C1 segment of cervical spinal cord (tissue), 14 donors: ENCODE data around the gene ARSA.
"Not testable (repeated sequence)": the region's sequence is repeated elsewhere in the genome, so short reads cannot be mapped to it uniquely, and the experiment has no call there.

Experiments used
- DNase-seq, 14 donors: peaks; one replicate each; lab custom pipeline; 2025; lab: John Stamatoyannopoulos, UW

ARSA gene

DNA sequence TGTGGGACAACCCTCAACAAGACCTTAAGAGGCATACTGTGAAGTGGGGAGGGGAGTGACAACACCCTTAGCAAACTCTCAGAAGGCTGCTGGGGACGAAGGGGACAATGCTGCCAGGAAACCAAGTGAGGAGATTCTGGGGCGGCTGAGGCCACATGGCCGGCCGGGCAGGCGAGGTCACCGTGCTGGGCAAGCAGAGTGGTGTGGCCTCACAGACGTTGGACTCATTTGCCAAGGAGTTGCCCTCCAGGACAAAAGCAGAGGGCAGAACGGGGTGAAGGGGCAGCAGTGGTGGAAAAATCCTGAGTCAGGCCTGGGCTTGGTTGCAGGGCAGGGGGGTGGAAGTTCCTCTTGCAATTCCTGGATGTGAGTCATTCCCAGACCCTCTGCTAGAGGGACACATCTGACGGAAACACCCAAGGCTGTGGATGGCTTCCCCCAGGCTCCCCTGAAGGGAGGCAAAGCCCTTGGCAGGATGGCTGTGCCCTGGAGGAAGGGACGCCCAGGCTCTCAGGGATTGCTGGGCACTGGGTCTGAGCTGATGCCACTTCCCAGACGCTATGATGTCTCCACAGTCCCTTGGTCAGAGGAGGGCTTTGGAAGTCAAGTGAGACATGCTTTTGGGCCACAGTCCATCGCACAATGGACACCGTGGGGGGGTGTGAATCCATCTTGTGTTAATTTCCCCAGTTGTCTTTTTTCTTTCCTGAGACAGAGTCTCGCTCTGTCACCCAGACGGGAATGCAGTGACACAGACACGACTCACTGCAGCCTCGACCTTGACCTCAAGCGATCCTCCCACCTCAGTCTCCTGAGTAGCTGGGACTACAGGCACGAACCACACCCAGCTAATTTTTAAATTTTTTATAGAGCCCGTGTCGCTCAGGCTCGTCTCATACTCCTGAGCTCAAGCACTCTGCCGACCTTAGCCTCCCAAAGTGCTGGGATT is 28.4 kb upstream of the ARSA start:
- DNase-seq, result peak in 1 of 14 donors; percentile 48

DNA sequence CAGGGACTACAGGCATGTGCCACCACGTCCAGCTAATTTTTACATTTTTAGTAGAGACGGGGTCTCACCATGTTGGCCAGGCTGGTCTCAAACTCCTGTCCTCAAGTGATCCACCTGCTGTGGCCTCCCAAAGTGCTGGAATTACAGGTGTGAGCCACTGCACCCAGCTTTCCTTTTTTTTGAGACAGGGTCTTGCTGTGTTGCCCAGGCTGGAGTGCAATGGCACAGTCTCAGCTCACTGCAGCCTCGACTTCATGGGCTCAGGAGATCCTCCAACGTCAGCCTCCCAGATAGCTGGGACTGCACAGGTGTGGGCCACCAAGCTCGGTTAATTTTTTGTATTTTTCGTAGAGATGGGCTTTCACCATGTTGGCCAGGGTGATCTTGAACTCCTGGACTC is 26.7 kb upstream of the ARSA start:
- DNase-seq, result not testable (repeated sequence)

DNA sequence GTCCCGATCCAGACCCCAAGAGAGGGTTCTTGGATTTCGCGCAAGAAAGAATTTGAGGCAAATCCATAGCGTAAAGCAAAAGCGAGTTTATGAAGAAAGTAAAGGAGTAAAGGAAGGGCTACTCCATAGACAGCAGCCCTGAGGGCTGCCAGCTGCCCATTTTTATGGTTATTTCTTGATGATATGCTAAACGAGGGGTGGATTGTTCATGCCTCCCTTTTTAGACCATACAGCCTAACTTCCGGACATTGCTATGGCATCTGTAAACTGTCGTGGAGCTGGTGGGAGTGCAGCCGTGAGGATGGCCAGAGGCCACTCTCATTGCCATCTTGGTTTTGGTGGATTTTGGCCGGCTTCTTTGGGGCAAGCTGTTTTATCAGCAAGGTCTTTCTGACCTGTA is 25.3 kb upstream of the ARSA start:
- no peak for DNase-seq

DNA sequence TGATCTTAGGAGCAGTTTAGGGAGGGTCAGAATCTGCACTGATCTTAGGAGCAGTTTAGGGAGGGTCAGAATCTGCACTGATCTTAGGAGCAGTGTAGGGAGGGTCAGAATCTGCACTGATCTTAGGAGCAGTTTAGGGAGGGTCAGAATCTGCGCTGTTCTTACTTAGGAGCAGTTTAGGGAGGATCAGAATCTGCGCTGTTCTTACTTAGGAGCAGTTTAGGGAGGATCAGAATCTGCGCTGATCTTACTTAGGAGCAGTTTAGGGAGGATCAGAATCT is 15.8 kb upstream of the ARSA start:
- DNase-seq, result not testable (repeated sequence)

DNA sequence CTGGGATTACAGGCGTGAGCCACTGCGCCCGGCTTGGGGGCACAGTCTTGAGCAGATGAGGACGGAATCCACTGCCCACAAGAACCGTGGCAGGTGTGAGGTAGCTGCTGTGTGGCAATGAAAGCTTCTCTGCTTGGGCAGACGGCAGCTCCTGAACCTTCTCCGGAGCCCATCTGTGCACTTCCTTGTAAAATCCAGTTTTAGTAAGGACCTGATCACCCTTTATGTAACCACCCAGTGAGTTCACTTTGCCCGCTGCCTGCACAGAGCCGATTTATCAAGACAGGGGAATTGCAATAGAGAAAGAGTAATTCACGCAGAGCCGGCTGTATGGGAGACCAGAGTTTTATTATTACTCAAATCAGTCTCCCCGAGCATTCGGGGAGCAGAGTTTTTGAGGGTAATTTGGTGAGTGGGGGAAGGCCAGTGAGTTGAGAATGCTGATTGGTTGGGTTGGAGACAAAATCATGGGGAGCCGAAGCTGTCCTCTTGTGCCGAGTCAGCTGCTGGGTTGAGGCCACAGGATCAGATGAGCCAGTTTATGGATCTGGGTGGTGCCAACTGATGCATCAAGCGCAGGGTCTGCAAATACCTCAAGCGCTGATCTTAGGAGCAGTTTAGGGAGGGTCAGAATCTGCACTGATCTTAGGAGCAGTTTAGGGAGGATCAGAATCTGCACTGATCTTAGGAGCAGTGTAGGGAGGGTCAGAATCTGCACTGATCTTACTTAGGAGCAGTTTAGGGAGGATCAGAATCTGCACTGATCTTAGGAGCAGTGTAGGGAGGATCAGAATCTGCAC is 15.3 kb upstream of the ARSA start:
- not testable (repeated sequence) for DNase-seq

DNA sequence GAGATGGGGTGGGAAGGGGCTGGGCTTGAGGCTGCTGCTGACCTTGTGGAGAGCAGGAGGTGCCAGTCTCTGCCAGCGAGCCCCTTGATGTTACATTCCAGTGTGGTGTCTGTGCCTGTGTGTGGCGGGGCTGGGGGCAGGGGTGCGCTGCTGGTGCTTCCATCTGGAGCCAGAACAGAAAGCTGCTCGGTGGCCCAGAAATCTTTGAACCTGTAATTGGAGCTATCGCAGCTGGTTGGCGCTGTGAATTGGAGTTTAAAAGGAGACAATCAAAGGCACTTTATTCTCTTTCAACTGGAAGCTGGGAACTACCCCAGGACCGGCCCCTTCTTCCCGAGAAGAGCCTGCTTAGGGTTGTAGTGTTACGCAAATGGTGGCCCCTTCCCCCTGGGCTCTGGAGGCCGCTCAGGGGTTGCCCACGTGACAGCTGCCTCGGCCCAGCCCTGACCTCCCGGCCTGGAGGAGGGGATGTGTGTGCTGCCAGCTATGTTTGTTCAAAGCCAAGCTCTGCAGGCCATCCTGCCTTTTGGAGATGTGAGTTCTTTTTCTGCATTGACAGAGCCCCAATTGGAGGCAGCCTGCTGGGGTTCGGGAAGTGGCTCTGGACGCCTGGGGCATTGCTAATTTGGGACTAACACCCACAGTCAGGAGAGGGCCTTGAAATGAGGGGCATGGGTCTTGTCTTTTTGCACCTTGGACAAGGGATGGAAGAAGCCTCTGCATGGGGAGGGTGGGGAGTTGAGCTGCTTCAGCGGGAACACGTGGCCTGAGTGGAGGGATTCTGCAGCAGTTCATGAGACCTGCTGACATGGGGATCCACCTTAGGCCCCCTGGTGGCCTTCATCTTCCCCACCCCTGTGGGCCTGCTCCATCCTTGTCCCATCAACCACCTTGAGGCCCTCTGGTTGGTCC is 14.0 kb upstream of the ARSA start:
- peak in 3 of 14 donors; percentile 26 to 42 (median 29) for DNase-seq

DNA sequence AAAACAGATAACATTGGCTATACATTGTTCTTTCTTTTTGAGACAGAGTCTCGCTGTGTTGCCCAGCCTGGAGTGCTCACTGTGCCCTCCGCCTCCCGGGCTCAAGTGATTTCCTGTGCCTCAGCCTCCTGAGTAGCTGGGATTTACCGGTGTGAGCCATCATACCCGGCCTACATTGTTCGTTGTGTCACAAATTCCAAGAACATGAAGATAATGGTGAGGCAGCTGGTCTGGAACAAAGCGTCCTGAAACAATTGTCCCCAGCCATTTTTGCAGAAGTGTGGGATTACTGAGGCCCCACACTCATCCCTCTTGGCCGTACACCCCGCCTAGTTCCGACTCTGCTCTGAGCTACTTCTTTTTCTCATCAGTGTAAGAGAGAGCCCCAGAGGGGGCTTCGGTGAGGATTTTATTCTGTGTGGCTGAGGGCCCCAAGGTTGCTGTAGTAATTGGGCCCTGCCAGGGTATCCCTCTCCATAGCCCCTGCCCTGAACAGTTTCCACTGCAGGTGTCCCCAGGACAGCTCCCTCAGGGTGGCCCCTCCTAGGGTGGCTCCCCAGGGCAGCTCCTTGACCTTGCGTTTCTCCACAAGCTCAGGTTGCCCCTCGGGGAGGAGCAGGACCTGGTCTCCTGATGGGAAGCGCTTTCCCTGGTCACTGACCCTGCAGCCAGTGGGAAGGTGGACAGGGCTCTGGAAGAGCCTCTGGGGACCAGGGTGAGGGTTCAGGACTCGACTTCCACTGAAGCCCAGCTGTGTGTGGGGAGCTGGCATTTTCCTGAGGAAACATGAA is 13.1 kb upstream of the ARSA start:
- no peak for DNase-seq

DNA sequence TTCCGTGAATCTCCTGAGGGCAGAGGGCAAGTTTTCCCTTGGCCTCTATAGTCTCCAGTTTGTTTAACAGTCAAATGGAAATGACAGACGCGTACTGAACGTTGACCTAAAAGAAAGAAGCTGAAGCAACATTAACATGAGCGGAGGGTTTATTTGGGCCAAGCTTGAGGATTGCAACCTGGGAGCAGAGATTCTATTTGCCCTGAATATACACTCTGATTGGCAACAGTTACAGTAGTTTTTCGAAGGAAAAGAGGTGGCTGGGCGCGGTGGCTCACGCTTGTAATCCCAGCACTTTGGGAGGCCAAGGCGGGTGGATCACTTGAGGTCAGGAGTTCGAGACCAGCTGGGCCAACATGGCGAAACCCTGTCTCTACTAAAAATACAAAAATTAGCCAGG is 12.3 kb upstream of the ARSA start:
- DNase-seq, result not testable (repeated sequence)

DNA sequence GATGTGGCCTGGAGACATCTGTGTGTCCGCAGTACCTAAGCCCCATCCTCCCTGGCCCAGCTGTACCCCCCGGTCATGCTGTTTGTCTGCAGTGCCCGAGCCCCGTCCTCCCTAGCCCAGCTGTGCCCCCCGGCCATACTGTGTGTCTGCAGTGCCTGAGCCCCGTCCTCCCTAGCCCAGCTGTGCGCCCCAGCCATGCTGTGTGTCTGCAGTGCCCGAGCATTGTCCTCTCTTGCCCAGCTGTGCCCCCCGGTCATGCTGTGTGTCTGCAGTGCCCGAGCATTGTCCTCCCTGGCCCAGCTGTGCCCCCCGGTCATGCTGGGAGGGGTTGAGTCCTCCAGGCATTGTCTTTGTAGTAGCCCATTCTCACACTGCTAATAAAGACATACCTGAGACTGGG is 7.6 kb upstream of the ARSA start:
- DNase-seq, result no peak

DNA sequence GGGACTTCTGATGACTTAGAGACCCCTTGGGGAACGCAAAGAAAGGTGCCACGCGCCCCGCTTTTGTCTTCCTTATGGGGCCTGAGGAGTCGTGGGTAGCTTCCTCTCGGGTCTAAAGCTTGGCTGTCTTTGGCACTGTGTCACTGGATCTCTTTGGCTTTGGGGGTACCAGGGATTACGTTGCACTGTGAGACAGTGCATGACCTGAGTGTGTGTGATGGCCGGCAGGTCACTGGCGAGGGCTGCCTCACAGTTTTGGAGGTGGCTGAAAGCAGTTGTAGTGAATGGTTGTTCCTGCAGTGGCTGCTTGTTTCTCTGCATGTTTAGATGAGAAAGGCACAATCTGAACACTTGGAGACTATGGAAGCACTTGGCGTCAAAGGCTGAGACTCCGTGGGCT is 5.8 kb upstream of the ARSA start:
- DNase-seq, result no peak

DNA sequence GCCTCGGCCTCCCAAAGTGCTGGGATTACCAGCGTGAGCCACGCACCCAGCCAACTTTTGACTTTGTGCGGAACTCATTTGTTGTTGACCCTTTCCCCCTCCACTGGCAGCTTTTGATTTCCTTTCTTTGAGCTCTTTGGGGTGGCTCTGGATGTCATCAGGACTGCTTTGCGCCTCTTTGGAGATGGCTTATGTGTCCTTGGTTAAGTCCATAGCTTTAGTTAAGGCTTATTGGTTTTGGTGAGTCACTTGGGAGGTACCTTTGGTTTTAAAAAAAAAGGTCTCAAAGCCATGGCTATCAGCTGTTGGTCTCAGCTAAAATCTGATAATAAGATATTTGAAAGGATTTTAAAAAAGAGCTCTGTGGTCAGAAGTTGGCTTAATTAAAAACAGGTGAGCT is 5.1 kb upstream of the ARSA start:
- DNase-seq, result no peak

DNA sequence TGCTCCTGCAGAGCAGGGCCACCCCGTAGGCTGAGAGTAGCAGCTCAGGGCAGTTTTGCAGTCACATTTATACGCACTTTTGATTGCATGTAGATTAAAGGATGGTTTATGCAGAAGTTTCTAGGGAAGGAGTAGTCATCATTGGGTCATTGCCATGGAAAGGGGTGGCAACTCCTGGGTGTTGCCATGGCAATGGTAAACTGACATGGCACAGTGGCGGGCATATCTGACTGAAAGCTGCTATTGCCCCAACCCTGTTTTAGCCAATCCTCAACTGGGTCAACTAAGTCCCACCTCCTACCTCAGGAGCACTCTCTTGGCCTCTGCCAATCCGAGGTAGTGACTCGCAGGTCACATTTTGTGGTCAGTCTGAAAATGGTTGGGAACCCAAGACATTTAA is 2.4 kb upstream of the ARSA start:
- DNase-seq, result peak in 1 of 14 donors; percentile 71

DNA sequence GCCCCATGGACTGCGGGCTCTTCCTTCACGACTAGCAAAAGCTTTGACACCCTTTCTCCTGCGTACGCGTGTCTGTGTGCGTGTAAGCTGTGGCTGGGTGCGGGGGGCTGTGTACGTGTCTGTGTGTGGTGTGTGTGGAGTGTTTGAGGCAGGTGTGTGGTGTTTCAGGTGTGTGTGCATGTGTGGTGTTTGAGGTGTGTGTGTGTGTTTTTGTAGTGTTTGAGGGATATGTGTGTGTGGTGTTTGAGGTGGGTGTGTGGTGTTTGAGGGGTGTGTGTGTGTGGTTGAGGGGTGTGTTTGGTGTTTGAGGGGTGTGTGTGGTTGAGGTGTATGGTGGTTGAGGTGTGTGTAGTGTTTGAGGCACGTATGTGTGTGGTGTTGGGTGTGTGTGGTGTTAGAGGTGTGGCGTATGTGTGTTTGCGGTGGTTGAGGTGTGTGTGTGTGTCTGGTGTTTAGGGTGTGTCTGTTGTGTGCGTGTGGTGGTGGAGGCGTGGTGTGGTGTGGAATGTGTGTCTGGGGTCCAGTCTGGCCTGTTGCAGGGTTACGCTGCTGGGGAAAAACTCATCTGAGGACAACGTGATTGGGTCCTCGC is 687 bp upstream of the ARSA start:
- DNase-seq, result no peak

DNA sequence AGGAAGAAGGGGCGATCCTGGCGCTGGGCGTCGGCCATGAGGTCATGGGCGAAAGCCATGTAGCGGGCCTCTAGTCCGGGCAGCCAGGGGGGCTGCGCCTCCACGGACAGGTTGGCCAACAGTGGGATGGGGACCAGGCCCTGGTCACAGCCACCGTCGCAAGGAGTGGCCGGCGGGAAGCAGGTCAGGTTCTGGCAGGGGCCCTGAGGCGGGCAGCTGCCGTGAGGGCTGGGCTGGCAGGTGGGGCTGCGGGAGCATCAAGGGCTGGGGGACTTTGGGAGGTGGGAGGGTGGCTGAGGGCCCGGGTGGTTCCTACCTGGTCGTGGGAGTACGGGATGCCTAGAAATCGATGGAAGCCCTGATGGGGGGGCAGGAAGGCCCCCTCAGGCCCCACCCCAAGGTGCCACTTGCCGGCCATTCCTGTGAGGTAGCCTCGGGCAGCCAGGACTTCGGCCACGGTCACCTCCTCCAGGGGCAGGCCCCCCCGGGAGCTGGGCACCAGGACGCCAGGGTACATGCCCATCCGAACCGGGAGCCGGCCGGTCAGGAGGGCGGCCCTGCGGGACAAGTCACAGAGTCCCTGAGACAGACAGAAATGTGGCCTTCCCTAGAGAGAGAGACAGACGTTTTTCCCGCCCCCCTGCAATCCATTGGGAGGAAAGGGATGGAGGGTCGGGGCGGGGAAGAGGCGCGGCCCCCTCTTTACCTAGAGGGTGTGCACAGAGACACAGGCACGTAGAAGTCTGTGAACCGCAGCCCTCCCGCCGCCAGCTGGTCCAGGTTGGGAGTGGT is 906 bp downstream of the ARSA start:
- no peak for DNase-seq

DNA sequence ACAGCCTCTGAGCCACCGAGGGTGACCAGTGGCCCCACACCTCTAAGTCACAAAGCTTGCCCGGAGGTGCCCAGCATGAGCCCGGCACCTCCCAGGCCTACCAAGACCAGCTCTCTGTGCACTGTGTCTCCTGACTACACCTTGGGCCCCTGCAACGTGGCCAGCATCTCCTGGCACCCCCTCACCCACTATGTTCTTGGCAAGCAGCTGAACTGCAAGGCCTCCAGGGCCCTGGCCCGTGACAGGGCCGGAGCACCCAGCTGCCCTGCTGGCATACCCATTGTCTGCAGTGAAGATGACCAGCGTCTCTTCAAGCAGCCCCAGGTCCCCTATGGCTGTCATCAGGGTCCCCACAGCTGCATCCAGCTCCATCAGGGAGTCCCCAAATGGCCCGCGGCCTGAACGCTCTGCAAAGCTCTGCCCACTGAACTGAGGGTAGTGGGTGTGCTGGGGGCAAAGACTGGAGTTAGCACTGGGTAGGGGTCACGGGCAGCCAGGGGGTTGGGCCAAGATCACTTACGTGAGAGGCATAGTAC is 1.6 kb downstream of the ARSA start:
- no peak for DNase-seq

DNA sequence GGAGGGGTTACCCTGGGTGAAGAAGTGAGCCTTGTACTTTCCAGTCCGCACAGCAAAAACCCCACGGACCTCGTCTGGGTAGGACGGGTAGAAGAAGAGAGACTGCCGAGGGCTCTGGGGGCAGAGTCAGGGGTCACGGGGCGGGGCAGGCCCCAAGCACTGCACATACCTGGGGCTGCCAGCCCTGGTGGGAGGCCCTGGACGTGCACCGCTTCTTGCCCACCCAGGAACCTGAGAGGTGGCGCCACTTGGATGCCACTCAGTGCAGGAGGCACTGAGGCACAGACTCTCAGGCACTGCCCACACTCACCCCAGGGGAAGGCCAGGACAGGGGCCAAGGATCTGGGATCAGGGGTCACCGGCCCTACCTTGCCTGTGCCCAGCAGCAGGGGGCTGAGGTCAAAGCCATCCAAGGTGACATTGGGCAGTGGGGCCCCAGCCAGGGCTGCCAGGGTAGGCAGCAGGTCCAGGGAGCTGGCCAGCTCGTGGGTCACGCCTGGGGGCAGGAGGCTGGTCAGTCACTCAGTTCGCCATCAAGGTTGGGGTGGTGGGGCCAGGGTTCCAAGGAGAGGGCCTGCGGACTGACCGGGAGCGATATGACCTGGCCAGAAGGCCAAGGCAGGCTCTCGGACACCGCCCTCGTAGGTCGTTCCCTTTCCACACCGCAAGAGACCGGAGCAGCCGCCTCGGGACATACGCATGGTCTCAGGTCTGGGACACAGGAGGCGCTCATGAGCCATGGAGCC is 2.2 kb downstream of the ARSA start:
- DNase-seq, result no peak

DNA sequence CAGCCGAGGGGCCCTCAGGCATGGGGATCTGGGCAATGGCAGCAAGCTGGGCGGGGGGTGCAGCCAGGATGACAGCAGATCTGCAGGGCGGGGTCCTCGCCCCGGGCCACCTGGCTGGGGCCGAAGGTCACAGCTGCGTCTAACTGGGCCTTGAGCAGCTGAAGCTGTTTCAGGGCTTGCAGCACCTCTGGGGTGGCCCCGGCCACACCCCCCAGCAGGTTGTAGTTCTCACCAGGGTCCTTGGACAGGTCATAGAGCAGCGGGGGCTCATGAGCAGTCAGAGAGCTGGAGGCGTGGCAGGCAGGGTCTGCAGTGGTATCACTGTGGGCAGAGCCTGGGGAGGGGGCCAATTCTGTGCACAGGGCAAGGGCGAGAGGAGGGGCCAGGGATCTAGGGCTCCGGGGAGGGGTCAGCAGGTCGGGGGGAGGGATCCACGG is 2.8 kb downstream of the ARSA start:
- DNase-seq, result no peak

DNA sequence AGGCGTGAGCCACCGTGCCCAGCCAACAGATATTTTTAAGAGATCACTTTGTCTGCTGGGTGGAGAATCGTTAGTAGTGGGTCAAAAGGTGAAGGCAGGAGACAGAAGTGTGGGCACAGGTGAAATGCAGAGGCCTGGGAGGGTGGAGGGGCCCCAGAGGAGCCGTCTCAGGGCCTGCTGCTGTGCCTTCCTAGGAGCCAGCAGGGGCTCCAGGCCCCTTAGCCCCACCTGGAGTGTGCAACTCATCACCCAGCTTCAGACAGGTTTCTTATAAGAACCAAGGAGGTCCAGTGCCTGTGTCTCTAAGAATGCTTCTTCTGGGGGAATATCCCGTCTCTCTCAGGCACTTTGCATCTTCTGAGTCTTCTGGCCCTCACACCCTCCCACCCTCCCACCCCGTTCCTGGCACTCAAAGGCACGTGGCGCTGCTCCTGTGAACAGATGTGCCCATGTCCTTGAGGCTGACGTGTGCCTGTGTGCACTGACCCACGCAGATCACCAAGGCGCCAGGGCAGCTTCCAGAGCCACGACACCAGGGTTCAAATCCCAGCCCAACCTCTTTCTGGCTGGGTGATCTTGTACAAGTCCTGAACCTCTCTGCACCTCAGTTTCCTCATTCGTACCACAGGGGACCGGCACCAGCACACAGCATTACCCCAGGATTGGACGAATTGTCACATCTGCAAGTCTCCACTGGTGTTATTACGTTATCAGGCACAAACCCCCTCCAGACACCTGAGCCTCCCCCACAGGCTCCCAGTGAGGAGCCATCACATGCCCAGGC is 3.4 kb downstream of the ARSA start:
- no peak for DNase-seq
